ENCODE measurements around the gene AUTS2. TPM values are rescaled to one million over a fixed set of nuclear protein-coding genes. Genes with fewer than 3 reads are reported as not detected.

The AUTS2 gene
- polyA plus RNA-seq, 3 donors: 0.08 to 0.35 TPM; not detected in 1

GRCh38 chr7:69687739-69688433, 89.6 kb downstream of the AUTS2 start:
- Mint-ChIP-seq H3K27ac (peak overlapping the region in 1 of 7 donors; percentile 14), H3K9me3 (peaks cover 0 to 2% (median 0%) of the 10 kb centered on the region in 7 donors), H3K36me3 (no peaks in the 10 kb centered on the region), H3K27me3 (ENCODE audit: low read depth in 3 of 3) (peaks cover 0 to 5% (median 0%) of the 10 kb centered on the region in 3 donors), H3K4me1 (peaks cover 25% of the 10 kb centered on the region), H3K4me3 (no peak overlapping the region)
- Histone ChIP-seq H3K4me3 (replicated peaks in 1 of 3; ENCODE audit: low read depth in 2 of 3, low read length in 3 of 3) (no peak overlapping the region), H3K36me3 (replicated peaks in 1 of 2; ENCODE audit: control insufficient read depth in 1 of 2, insufficient read depth in 2 of 2, low read length in 2 of 2) (no peaks in the 10 kb centered on the region), H3K79me2 (ENCODE audit: insufficient read depth, low read length) (no peaks in the 10 kb centered on the region), H2AFZ (ENCODE audit: insufficient read depth, low read depth, low read length, poor library complexity, severe bottlenecking) (no peak overlapping the region), H3K9ac (ENCODE audit: insufficient read depth, low read length, poor library complexity, severe bottlenecking) (no peak overlapping the region), H3K4me1 (ENCODE audit: control insufficient read depth in 1 of 2, insufficient read depth in 2 of 2, low read length in 2 of 2) (no peaks in the 10 kb centered on the region), H3K4me2 (replicated peaks; ENCODE audit: extremely low read depth, low read length, poor library complexity, severe bottlenecking) (no peak overlapping the region), H3K27me3 (ENCODE audit: control insufficient read depth in 2 of 2, insufficient read depth in 2 of 2, low read length in 2 of 2) (no peaks in the 10 kb centered on the region), H3K9me3 (replicated peaks in 1 of 2; ENCODE audit: control insufficient read depth in 1 of 2, insufficient read depth in 1 of 2, low read length in 2 of 2) (no peaks in the 10 kb centered on the region), H4K20me1 (ENCODE audit: insufficient read depth, low read length) (no peaks in the 10 kb centered on the region), H3K27ac (ENCODE audit: low read depth in 1 of 2, low read length in 2 of 2) (no peak overlapping the region)
- no peak for DNase-seq
- TF ChIP-seq, protein P1, sequence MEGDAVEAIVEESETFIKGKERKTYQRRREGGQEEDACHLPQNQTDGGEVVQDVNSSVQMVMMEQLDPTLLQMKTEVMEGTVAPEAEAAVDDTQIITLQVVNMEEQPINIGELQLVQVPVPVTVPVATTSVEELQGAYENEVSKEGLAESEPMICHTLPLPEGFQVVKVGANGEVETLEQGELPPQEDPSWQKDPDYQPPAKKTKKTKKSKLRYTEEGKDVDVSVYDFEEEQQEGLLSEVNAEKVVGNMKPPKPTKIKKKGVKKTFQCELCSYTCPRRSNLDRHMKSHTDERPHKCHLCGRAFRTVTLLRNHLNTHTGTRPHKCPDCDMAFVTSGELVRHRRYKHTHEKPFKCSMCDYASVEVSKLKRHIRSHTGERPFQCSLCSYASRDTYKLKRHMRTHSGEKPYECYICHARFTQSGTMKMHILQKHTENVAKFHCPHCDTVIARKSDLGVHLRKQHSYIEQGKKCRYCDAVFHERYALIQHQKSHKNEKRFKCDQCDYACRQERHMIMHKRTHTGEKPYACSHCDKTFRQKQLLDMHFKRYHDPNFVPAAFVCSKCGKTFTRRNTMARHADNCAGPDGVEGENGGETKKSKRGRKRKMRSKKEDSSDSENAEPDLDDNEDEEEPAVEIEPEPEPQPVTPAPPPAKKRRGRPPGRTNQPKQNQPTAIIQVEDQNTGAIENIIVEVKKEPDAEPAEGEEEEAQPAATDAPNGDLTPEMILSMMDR (IDR thresholded peaks at IDR 0.05): no peak
- intact Hi-C loops (cut with micrococcal nuclease): no loop called here
- WGBS (ENCODE audit: insufficient coverage): 93% methylated on average over 2 of the region's 4 CpGs

DNA sequence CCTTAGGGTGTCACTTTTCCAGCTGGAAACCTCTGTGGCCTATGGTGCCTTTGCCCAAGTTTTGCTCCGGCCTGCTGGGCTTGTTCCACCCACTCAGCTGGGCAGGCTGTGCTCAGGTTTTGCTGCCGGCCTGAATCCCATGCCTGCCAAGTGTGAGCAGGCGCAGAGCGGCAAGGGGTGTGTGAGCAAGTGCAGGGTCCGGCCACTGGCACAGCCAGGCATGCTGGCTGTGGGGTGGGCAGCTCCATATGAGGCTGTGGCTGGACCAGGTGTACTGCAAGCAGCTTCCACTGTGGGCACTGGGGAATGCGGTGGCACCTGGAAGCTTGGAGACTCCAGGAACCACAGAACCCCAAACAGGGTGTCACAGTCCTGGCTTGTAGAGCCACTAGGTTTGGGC, 92.1 kb downstream of the AUTS2 start:
- Mint-ChIP-seq H3K4me3 (no peak overlapping the region), H3K27me3 (ENCODE audit: low read depth in 3 of 3) (peaks cover 0 to 3% (median 0%) of the 10 kb centered on the region in 3 donors), H3K9me3 (no peaks in the 10 kb centered on the region), H3K36me3 (no peaks in the 10 kb centered on the region), H3K27ac (no peak overlapping the region), H3K4me1 (peaks cover 15% of the 10 kb centered on the region)
- Histone ChIP-seq H3K4me1 (ENCODE audit: control insufficient read depth in 1 of 2, insufficient read depth in 2 of 2, low read length in 2 of 2) (no peaks in the 10 kb centered on the region), H3K27me3 (ENCODE audit: control insufficient read depth in 2 of 2, insufficient read depth in 2 of 2, low read length in 2 of 2) (no peaks in the 10 kb centered on the region), H2AFZ (ENCODE audit: insufficient read depth, low read depth, low read length, poor library complexity, severe bottlenecking) (no peak overlapping the region), H4K20me1 (ENCODE audit: insufficient read depth, low read length) (no peaks in the 10 kb centered on the region), H3K9ac (ENCODE audit: insufficient read depth, low read length, poor library complexity, severe bottlenecking) (no peak overlapping the region), H3K4me2 (replicated peaks; ENCODE audit: extremely low read depth, low read length, poor library complexity, severe bottlenecking) (no peak overlapping the region), H3K9me3 (replicated peaks in 1 of 2; ENCODE audit: control insufficient read depth in 1 of 2, insufficient read depth in 1 of 2, low read length in 2 of 2) (no peaks in the 10 kb centered on the region), H3K36me3 (replicated peaks in 1 of 2; ENCODE audit: control insufficient read depth in 1 of 2, insufficient read depth in 2 of 2, low read length in 2 of 2) (no peaks in the 10 kb centered on the region), H3K27ac (ENCODE audit: low read depth in 1 of 2, low read length in 2 of 2) (no peak overlapping the region), H3K4me3 (replicated peaks in 1 of 3; ENCODE audit: low read depth in 2 of 3, low read length in 3 of 3) (no peak overlapping the region), H3K79me2 (ENCODE audit: insufficient read depth, low read length) (no peaks in the 10 kb centered on the region)
- 98% methylated on average over 6 of the region's 6 CpGs for WGBS (ENCODE audit: insufficient coverage)
- no peak for DNase-seq
- intact Hi-C loops (cut with micrococcal nuclease): no loop called here
- TF ChIP-seq, protein P1 (IDR thresholded peaks at IDR 0.05): no peak

All from CD14-positive monocyte (primary cell).